LHCN-M2 (cell line): Measurements from ENCODE around the gene ITPKB. TPM values are rescaled to one million over a fixed set of nuclear protein-coding genes. Genes with fewer than 3 reads are reported as not detected.
"Not testable (repeated sequence)": the region's sequence is repeated elsewhere in the genome, so short reads cannot be mapped to it uniquely, and the experiment has no call there.

Experiments used
- DNase-seq: peaks from one replicate; pipeline ENCODE4 v3.0.0-alpha.2; 2012; ENCODE audit warnings: low read depth
- total RNA-seq: library from RNA; depleted of rRNA; stranded (reverse); fragments of >200 nt; gene quantifications from 2 replicates; pipeline ENCODE4 v1.2.3, GENCODE V29; 2014

Gene ITPKB
- total RNA-seq, 1 experiment from 2014 or later, result 0.40 TPM

- no peak for DNase-seq
Measured at GRCh38 chr1:226652613-226653012, 86.5 kb downstream of the ITPKB start.

DNA sequence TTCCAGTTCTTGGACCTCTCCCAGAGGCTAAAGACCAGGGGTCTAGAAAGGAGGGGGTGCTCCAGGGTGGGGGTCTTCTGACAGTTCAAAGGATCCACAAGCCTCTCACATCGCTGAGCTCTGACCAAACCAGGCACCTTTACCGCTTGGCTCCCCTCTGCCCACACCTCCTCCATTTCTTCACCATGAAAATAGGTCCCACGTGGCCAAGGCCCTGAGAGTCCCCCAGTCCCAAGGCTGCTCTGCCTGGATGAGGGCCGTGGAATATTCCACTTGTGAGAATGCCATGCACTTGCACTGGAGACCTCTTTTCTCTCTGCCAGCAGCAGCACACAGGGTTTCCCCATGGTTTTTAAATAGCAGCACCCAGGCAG is 87.4 kb downstream of the ITPKB start:
- DNase-seq, result no peak

DNA sequence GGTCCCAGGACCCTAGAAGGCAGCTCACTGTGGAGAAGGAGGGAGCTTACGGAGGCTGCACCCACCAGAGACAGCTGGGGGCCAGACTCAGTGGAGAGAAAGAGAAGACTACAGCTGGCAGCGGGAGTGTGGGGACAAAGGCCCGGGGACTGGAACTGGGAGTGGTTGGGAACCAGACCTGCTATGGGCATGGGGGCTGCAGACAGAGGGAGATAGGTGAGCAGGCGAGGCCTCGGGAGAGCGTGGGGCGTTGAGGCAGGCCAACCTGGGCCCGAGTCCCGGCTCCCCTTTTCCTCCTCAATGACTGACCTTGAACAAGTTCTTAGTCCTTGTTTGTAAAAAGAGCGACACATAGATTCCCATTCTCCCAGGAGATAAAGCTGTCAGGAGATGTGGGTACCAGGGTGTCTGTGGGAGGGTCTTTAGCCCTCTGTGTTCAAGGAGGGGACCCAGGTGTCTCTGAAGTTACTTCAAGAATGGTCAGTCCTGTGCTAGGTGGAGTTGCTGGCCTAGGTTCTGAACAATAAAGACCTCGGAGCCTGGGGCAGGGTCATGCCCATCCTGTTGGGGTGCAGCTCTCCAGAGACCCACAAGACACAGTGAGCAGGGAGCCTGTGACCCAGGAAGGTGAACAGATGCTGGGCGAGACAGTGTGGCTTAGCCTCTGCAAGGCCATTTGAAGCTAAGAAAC is 87.9 kb downstream of the ITPKB start:
- DNase-seq, result no peak

GRCh38 chr1:226650236-226650841 is 88.7 kb downstream of the ITPKB start:
- DNase-seq, result no peak

GRCh38 chr1:226649780-226650179 is 89.3 kb downstream of the ITPKB start:
- DNase-seq, result peak; percentile 28

DNA sequence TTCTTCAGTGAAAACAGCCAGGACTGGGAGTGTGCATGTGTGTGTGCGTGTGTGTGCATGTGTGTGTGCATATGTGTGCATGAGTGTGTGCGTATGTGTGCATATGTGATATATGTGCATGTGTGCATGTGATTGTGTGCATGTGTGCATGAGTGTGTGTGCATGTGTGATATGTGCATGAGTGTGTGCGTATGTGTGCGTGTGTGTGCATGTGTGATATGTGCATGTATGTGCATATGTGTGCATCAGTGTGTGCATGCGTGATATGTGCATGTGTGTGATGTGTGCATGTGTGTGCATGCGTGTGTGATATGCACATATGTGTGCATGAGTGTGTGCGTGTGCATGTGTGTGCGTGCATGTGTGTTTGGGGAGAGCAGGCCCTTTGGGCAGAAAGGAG is 89.8 kb downstream of the ITPKB start:
- no peak for DNase-seq

GRCh38 chr1:226648421-226648820 is 90.7 kb downstream of the ITPKB start:
- DNase-seq, result no peak

DNA sequence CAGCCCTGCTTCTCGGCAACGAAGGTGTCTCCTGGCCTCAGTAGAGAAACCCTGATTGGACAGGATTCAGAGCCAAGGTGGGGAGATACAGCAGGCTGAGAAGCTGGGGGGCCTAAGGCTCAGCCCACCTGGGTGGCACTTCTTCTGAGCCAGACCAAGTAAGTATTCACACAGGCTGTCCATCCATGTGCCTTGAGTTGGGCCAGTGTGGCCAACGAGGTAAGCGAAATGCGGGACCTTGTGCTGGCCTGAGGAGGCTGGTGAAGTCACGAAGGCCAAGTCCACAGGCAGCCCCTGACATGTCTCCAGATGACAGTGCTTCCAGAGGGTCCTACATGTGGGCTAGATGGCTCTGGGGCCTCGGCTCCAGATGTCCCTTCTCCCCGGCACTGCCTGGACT is 91.4 kb downstream of the ITPKB start:
- no peak for DNase-seq

DNA sequence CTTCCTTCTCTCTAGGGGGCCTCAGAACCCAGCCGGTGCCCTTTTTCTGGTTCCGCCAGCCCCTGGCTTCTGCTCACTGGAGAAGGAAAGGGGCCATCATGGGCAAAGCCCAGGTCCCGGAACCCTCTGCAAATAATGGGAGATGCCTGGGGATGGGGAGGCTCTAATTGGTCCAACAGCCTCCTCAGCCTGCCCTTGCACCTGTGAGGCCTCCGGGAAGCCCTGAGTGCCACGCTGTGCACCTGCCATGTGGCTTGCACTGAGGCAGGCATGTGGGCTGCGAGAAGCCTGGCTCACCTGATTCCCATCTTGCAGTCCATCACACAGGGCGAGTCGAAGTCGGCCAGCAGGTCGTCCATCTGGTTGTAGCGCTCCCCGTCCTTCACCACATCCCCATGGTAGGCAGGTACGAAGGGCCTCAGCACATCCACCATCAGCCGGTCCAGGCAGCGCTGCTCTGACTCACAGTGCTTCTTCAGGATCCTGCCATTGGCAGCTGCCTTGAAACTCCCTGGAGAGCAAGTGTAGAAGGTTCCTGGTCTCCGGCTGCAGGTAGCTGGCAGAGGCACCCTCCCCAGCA is 92.1 kb downstream of the ITPKB start:
- no peak for DNase-seq

GRCh38 chr1:226646026-226646869 is 92.8 kb downstream of the ITPKB start:
- DNase-seq, result no peak

- no peak for DNase-seq
Measured at GRCh38 chr1:226645279-226645976, 93.7 kb downstream of the ITPKB start.

GRCh38 chr1:226644541-226645176 is 94.4 kb downstream of the ITPKB start:
- no peak for DNase-seq

DNA sequence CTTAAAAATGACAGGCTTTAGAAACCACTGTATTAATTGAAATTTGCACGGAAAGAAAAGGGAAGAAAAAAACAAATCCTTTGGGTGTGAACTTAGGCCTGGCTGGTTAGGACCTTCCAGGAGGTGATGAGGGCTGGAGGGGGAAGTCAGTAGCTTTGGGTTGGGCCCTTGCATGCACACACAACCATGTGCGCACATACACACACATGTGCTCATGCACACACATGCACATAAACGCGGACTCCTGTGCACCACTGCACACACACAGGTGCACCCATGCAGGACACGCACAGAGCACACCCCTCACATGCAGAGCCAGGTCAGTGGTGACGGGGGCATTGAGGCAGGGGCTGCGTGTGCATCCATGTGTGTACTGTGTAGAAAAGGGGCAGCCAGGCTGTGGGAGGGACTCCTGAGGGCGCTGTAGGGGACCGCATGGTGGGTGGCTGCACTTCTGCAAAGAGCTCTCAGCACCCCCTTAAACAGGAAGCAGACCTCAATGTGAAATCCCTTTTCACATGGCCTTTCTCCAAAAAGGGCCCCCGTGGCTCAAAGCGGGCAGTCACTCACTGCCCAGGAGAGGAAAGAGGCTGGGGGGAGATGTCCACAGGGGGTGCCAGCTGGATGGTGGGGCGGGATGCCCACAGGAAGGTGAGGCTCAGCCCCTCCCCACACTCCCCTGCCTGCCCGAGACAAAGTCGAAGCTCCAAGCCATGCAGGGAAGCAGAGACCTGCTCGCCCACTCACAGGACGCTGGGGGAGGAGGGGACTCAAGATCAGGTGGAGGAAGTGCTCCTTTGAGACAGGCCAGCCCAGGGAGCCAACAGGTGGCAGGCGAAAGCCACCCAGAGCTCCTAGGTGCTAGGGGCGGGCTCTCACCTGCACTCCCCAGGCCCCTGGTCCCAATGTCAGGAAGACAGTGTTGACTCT is 95.2 kb downstream of the ITPKB start:
- no peak for DNase-seq

GRCh38 chr1:226643177-226643576 is 95.9 kb downstream of the ITPKB start:
- DNase-seq, result peak; percentile 23

DNA sequence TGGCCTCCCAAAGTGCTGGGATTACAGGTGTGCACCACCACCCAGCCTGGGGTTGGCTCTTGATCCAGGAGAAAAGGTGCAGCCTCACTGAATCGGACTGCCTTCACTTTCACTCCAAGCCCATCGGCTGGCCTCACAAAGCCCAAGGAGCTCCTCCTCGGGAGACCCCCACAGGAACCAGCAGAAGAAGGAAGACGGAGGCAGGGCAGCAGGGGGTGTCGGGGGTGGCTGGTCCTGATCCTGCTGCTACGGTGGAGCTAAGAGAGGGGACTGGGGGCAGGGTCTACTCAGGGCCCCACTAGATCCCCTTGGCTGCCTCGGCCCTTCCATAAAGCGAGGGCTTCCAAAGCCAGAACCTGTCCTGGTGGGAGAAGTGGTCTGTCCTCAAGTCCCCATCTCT is 96.7 kb downstream of the ITPKB start:
- no peak for DNase-seq

GRCh38 chr1:226641671-226642231 is 97.3 kb downstream of the ITPKB start:
- no peak for DNase-seq

- no peak for DNase-seq
Measured at GRCh38 chr1:226640321-226641136, 98.6 kb downstream of the ITPKB start.

GRCh38 chr1:226639631-226640061 is 99.4 kb downstream of the ITPKB start:
- DNase-seq, result no peak

DNA sequence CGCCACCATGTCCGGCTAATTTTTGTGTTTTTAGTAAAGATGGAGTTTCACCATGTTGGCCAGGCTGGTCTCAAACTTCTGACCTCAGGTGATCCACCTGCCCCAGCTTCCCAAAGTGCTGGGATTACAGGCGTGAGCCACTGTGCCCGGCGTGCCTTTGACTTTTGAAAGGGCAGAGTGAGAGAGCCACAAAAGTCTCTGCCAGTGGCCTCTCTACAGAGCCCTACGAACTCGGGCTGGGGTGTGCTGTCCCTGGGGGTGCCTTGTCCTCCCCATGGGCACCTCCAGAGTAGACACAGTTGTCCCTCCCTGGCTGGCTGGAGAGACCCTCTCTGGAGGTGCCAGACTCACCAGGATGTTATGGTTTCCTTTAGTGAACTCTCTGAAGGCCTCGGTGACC is 99.9 kb downstream of the ITPKB start:
- DNase-seq, result not testable (repeated sequence)
